NCI-H1048 (cell line): Measurements from ENCODE around the gene ASTN2.
"Not testable (repeated sequence)": the region's sequence is repeated elsewhere in the genome, so short reads cannot be mapped to it uniquely, and the experiment has no call there.

ENCODE experiments used
- DNase-seq: peaks from one replicate; lab custom pipeline; 2025; lab: John Stamatoyannopoulos, UW

The ASTN2 gene

GRCh38 chr9:116460026-116460425, 954.8 kb downstream of the ASTN2 start:
- DNase-seq: no peak

DNA sequence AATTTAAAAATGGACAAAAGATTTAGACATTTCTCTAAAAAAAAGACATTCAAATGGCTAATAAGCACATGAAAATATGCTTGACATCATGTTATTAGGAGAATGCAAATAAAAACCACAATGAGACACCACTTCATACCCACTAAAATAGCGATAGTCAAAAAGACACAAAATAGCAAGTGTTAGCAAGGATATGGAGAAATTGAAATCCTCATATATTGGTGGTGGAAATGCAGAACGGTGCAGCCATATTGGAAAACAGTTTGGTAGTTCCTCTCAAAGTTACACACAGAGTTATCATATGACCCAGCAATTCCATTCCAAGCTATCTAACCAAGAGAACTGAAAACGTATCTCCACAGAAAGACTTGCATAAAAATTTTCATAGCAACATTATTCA, 955.3 kb downstream of the ASTN2 start:
- no peak for DNase-seq

DNA sequence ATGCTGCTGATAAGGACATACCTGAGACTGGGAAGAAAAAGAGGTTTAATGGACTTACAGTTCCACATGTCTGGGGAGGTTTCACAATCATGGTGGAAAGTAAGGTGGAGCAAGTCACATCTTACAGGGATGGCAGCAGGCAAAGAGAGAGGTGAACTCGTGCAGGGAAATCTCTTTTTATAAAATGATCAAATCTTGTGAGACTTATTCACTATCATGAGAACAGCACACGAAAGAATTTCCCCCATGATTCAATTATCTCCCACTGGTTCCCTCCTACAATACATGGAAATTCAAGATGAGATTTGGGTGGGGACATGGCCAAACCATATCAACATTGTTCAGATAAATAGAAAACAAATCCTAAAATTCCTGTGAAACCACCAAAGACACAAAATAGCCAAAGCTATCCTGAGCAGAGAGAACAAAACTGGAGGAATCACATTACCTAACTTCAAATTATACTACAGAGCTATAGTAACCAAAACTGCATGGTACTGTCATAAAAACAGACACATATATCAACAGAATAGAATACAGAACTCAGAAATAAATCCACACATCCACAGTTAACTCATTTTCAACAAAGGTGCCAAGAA, 958.3 kb downstream of the ASTN2 start:
- DNase-seq: no peak

GRCh38 chr9:116454539-116454938, 960.3 kb downstream of the ASTN2 start:
- not testable (repeated sequence) for DNase-seq

- DNase-seq: no peak
Observed at GRCh38 chr9:116453785-116454184, 961.1 kb downstream of the ASTN2 start.

GRCh38 chr9:116452634-116453033, 962.2 kb downstream of the ASTN2 start:
- DNase-seq: no peak

DNA sequence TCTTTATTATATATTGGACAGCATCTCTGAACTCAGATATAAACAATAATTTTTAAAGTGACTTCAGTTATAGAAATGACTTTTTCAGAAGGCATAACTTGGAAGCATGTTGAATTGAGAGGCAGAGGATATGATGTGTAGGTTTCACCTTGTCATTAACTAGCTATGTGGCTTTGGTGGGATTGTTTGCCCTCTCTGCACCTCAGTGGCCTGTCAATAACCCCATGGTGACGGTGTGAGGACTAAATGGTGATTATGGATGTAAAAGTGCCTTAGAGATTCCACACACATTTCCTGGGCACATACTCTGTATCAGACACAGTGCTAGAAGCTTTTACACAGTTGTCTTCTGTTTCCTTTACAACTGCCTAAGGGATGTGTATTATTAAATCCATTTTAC, 962.6 kb downstream of the ASTN2 start:
- no peak for DNase-seq

GRCh38 chr9:116451500-116452115, 963.2 kb downstream of the ASTN2 start:
- no peak for DNase-seq

- no peak for DNase-seq
Observed at GRCh38 chr9:116450378-116451139, 964.3 kb downstream of the ASTN2 start.

GRCh38 chr9:116449949-116450348, 964.9 kb downstream of the ASTN2 start:
- no peak for DNase-seq

DNA sequence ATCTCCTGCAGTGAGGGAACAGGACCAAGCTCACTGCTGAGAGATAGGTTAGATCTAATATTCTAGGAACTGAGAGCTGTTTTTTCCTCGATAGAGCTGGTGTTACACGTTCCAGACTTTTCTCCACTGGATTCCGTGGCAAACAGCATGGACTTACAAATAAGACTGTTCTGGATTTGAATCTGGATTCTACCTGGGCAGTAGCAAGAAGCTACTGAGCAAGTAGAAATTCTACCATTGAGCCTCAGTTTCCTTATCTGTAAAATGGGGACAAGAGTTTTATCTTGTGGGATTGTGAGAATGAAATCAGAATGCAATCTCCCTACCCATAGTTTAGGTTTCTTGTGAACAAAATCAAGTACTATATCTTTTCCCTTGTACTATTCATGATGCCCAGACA, 966.4 kb downstream of the ASTN2 start:
- DNase-seq: no peak

DNA sequence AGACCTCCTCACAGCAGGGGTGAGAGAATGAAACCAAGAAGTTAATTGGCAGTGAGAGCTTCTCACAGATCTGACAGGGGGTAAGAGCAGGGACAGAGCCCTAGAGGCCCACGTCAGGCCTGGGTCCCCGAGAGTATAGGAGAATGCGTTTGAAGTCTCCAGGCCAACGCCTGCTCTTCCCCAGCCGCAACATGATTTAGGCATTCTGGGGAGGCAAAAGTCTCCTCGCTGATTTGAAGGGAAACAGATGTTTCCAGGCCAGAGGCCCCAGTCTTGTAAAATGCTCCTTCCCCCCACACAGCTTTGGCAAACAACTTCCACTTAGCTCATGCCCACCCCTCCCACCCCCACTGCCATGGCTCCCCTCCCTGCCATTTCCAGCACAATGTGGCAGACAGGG, 966.9 kb downstream of the ASTN2 start:
- no peak for DNase-seq

- DNase-seq: no peak
Observed at GRCh38 chr9:116442528-116442927, 972.3 kb downstream of the ASTN2 start.

GRCh38 chr9:116437411-116438370, 977.2 kb downstream of the ASTN2 start:
- DNase-seq: no peak

DNA sequence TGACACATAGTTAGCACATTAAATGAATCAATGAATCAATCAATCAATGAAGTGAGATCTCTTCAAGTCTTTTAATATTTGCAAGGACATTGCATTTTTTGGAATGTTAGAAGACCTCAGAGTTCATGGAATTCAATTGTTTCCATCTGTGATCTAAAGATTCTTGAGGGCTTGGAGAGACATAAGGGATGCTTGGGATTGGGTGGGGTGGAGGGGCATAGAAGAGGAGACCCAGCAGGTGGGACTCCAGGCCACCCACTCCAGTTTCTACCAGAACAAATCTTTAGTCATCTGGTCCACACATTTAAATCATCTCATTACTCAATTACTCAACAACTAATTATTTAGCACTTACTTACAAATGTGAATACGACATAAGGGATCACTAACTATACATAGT, 978.7 kb downstream of the ASTN2 start:
- no peak for DNase-seq

DNA sequence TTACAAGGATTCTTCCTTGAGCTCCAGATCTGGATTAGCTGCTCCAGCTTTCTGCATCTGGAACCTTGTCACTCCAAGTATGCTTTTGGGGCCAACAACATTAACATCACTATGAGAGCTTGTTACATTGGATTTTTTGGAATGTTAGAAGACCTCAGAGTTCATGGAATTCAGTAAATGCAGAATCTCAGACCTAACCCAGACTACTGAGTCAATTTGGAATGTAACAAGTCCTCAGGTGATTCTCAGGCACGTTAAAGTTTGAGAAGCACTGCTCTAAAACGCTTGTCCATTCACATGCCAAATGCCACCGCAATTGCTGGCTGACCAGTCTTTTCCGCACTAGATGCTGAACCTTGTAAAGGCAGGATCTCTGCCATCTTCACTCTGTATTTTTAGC, 979.2 kb downstream of the ASTN2 start:
- DNase-seq: no peak

- no peak for DNase-seq
Observed at GRCh38 chr9:116434314-116434713, 980.5 kb downstream of the ASTN2 start.

DNA sequence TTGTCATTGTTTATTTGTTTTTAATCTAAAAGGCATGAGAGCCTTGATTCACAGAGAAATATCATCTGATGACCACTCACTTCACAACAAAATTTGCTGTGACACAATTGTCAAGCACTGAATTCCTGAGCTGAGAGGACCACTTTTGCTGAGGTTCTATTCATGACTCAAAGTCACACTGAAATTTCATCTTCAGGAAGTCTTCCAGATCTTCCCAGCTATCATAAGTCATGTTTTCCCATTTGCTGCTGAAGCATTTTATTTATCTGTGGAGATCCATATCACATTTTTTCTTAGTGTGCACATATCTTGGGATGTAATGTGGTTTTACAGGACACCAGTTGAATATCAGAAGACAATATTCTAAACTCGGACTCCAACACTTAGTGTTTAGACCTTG, 982.8 kb downstream of the ASTN2 start:
- DNase-seq: no peak

- DNase-seq: no peak
Observed at GRCh38 chr9:116430849-116431248, 984.0 kb downstream of the ASTN2 start.

DNA sequence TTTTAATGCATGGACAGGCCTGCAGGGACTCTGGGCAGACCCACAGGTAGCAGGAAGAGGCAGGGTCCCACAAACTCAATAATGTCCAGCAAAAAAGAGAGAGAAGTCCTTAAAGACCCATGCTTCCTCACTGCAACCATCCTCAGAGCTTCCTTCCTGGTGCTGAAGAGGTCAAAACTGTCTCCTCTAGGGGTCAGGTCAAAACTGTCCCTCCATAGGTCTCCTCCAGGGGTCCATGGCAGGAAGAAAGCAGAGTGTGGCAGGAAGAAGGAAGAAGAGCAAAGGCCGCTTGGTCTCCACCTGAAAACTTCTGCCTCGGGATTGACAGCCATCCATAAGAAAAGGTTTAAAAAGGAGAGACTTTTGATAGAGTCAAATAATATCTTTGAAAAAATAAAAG, 989.6 kb downstream of the ASTN2 start:
- no peak for DNase-seq

GRCh38 chr9:116423149-116423548, 991.7 kb downstream of the ASTN2 start:
- DNase-seq: no peak
